Umbilical cord (tissue), 2 donors: ENCODE data around the gene ACKR3. TPM values are rescaled to one million over a fixed set of nuclear protein-coding genes. Genes with fewer than 3 reads are reported as not detected.

Source experiments
- DNase-seq: peaks from one replicate; pipeline ENCODE4 v3.0.0-alpha.2; 2015; ENCODE audit warnings: low spot score
- total RNA-seq: library from RNA; depleted of rRNA; stranded (reverse); fragments of >200 nt; gene quantifications from one replicate; pipeline ENCODE4 v1.2.3, GENCODE V29; 2014; ENCODE audit warnings: low replicate concordance; ENCODE audit not compliant: insufficient read depth

Gene ACKR3
- total RNA-seq, 1 donor from 2014 or later, result 14.7 TPM

GRCh38 chr2:236549165-236549564 lies 20.5 kb upstream of the ACKR3 start:
- no peak for DNase-seq

GRCh38 chr2:236550290-236550689 lies 19.3 kb upstream of the ACKR3 start:
- DNase-seq, result no peak

GRCh38 chr2:236550701-236551465 lies 18.7 kb upstream of the ACKR3 start:
- no peak for DNase-seq

- no peak for DNase-seq
Observed at GRCh38 chr2:236551471-236552211, 18.0 kb upstream of the ACKR3 start.

GRCh38 chr2:236552212-236552542 lies 17.4 kb upstream of the ACKR3 start:
- no peak for DNase-seq

- peak; percentile 57 for DNase-seq
Observed at GRCh38 chr2:236552581-236553363, 16.9 kb upstream of the ACKR3 start.

- no peak for DNase-seq
Observed at GRCh38 chr2:236553522-236553921, 16.1 kb upstream of the ACKR3 start.

GRCh38 chr2:236554629-236555282 lies 14.9 kb upstream of the ACKR3 start:
- no peak for DNase-seq

- peak; percentile 63 for DNase-seq
Observed at GRCh38 chr2:236555481-236555880, 14.1 kb upstream of the ACKR3 start.

- peak; percentile 19 for DNase-seq
Observed at GRCh38 chr2:236557306-236558030, 12.2 kb upstream of the ACKR3 start.

GRCh38 chr2:236558036-236558435 lies 11.6 kb upstream of the ACKR3 start:
- DNase-seq, result no peak

- DNase-seq, result no peak
Observed at GRCh38 chr2:236558993-236559978, 10.3 kb upstream of the ACKR3 start.

GRCh38 chr2:236561874-236562273 lies 7.8 kb upstream of the ACKR3 start:
- DNase-seq, result no peak

GRCh38 chr2:236562434-236562833 lies 7.2 kb upstream of the ACKR3 start:
- DNase-seq, result no peak

GRCh38 chr2:236563953-236564352 lies 5.7 kb upstream of the ACKR3 start:
- DNase-seq, result no peak

- no peak for DNase-seq
Observed at GRCh38 chr2:236565212-236565611, 4.4 kb upstream of the ACKR3 start.

GRCh38 chr2:236565879-236566402 lies 3.7 kb upstream of the ACKR3 start:
- no peak for DNase-seq

GRCh38 chr2:236566596-236566995 lies 3.0 kb upstream of the ACKR3 start:
- no peak for DNase-seq

- peak; percentile 70 for DNase-seq
Observed at GRCh38 chr2:236568068-236568921, 1.3 kb upstream of the ACKR3 start.
